Astrocyte (in vitro differentiated cells and primary cell): ENCODE measurements around the gene RMRP. TPM values are rescaled to one million over a fixed set of nuclear protein-coding genes. Genes with fewer than 3 reads are reported as not detected.

Source experiments
- DNase-seq: peaks from one replicate; pipeline ENCODE4 v3.0.0-alpha.2; 2010; ENCODE audit warnings: low read depth
- FAIRE-seq: peaks from 2 replicates; lab custom pipeline; 2011; peaks lifted over from hg19 to GRCh38; lab: Jason Lieb, UNC
- H2AFZ ChIP-seq: 2 replicates; pipeline ENCODE4 v1.6.0; 2012; ENCODE audit warnings: low read depth, low read length, inconsistent platforms
- H3K27ac ChIP-seq: 2 replicates; pipeline ENCODE4 v1.5.1; 2011; ENCODE audit warnings: low read depth, low read length, inconsistent platforms
- H3K27me3 ChIP-seq: 2 replicates; pipeline ENCODE4 v1.6.0; 2011; ENCODE audit warnings: low read length, inconsistent platforms; ENCODE audit not compliant: insufficient read depth
- H3K36me3 ChIP-seq: 2 replicates; pipeline ENCODE4 v1.5.1; 2011; ENCODE audit warnings: low read length, inconsistent platforms; ENCODE audit not compliant: insufficient read depth
- H3K4me1 ChIP-seq: 2 replicates; pipeline ENCODE4 v1.5.1; 2011; ENCODE audit warnings: low read length, inconsistent platforms; ENCODE audit not compliant: insufficient read depth
- H3K4me2 ChIP-seq: 2 replicates; pipeline ENCODE4 v1.6.0; 2012; ENCODE audit warnings: low read length, inconsistent platforms
- H3K4me3 ChIP-seq: 2 replicates; pipeline ENCODE4 v1.5.1; 2011; ENCODE audit warnings: low read depth, mild to moderate bottlenecking, low read length, inconsistent platforms; ENCODE audit not compliant: insufficient read depth
- H3K79me2 ChIP-seq: 2 replicates; pipeline ENCODE4 v1.6.0; 2012; ENCODE audit warnings: mild to moderate bottlenecking, low read length, inconsistent platforms; ENCODE audit not compliant: insufficient read depth
- H3K9ac ChIP-seq: 2 replicates; pipeline ENCODE4 v1.6.0; 2012; ENCODE audit warnings: mild to moderate bottlenecking, low read length, inconsistent platforms
- H3K9me3 ChIP-seq: 2 replicates; pipeline ENCODE4 v1.5.1; 2012; ENCODE audit warnings: low read depth, mild to moderate bottlenecking, low read length, inconsistent platforms; ENCODE audit not compliant: insufficient read depth
- H4K20me1 ChIP-seq: 2 replicates; pipeline ENCODE4 v1.6.0; 2012; ENCODE audit warnings: low read length, inconsistent platforms; ENCODE audit not compliant: insufficient read depth
- H3K27ac Mint-ChIP-seq: one replicate; pipeline ENCODE4 v1.8.0; 2021; ENCODE audit warnings: mild to moderate bottlenecking, mixed read lengths; ENCODE audit not compliant: unreplicated experiment
- H3K27me3 Mint-ChIP-seq: one replicate; pipeline ENCODE4 v1.8.0; 2021; ENCODE audit warnings: low read depth, mixed read lengths; ENCODE audit not compliant: unreplicated experiment
- H3K36me3 Mint-ChIP-seq: one replicate; pipeline ENCODE4 v1.8.0; 2021; ENCODE audit warnings: low read depth, mixed read lengths; ENCODE audit not compliant: unreplicated experiment
- H3K4me1 Mint-ChIP-seq: one replicate; pipeline ENCODE4 v1.8.0; 2021; ENCODE audit warnings: low read depth, mixed read lengths; ENCODE audit not compliant: unreplicated experiment
- H3K4me3 Mint-ChIP-seq: one replicate; pipeline ENCODE4 v1.8.0; 2021; ENCODE audit warnings: mild to moderate bottlenecking, moderate library complexity, mixed read lengths; ENCODE audit not compliant: unreplicated experiment
- H3K9me3 Mint-ChIP-seq: one replicate; pipeline ENCODE4 v1.8.0; 2021; ENCODE audit warnings: mild to moderate bottlenecking, mixed read lengths; ENCODE audit not compliant: unreplicated experiment
- CTCF ChIP-seq: IDR thresholded peaks from 2 replicates; pipeline ENCODE4 v1.5.1; 2011; ENCODE audit warnings: low read depth, mild to moderate bottlenecking, inconsistent platforms, low read length, moderate library complexity; ENCODE audit not compliant: insufficient read depth
- EZH2 ChIP-seq: IDR thresholded peaks from 2 replicates; pipeline ENCODE4 v1.6.1; 2012; ENCODE audit warnings: mild to moderate bottlenecking, low read length, inconsistent platforms; ENCODE audit not compliant: insufficient read depth
- total RNA-seq: library from RNA; stranded (reverse); gene quantifications from 2 replicates; pipeline ENCODE4 v1.2.1, GENCODE V29; 2021

Gene RMRP
- total RNA-seq, 1 donor from 2014 or later: 13,402 TPM

DNA sequence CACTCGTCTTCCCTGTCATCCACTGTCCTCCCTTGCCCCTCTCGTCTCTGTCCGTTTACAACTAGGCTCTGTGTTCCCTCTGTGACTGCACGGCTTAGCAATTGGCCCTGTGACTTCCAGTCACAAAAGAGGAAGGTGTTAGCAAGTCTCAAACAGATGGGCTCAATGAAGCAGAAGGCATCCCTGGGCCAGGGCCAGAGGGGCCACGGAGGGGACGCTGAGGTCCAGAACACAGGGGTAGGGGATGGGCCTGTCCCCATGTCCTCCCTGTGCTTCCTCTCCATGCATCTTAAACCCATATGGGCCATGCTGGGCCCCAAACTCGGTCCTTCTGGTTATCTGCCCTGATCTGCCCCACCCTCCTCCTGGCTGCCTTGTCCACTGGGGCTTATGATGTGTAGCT, 39.5 kb downstream of the RMRP start, which contains the start of gene CD72:
Gene CD72 (minus strand): TSS at position 89 of the 403 bp plus-strand sequence. CDS start 110 bp downstream, outside the sequence.
- H3K9ac ChIP-seq: peak within 1 kb of the TSS; percentile 48
- H3K4me1 ChIP-seq: peaks cover 8% of the 10 kb centered on the region
- peaks cover 34% of the 10 kb centered on the region for H3K27me3 ChIP-seq
- peak within 1 kb of the TSS; percentile 74 for H2AFZ ChIP-seq
- Mint-ChIP-seq H3K27me3 (peaks cover 71% of the 10 kb centered on the region), H3K36me3 (peaks cover 6% of the 10 kb centered on the region), H3K27ac (peak within 1 kb of the TSS; percentile 18), H3K4me1 (peaks cover 4% of the 10 kb centered on the region), H3K9me3 (peaks cover 6% of the 10 kb centered on the region), H3K4me3 (no peak within 1 kb of the TSS)
- DNase-seq (no peak), FAIRE-seq (no peak)
- H3K36me3 ChIP-seq: no peaks in the 10 kb centered on the region
- peak within 1 kb of the TSS; percentile 21 for H3K4me3 ChIP-seq
- peak within 1 kb of the TSS; percentile 82 for H3K4me2 ChIP-seq
- TF ChIP-seq EZH2 (no peak), CTCF (no peak)
- no peak within 1 kb of the TSS for H3K27ac ChIP-seq
- H3K9me3 ChIP-seq: no peaks in the 10 kb centered on the region
- no peaks in the 10 kb centered on the region for H4K20me1 ChIP-seq
- no peaks in the 10 kb centered on the region for H3K79me2 ChIP-seq

DNA sequence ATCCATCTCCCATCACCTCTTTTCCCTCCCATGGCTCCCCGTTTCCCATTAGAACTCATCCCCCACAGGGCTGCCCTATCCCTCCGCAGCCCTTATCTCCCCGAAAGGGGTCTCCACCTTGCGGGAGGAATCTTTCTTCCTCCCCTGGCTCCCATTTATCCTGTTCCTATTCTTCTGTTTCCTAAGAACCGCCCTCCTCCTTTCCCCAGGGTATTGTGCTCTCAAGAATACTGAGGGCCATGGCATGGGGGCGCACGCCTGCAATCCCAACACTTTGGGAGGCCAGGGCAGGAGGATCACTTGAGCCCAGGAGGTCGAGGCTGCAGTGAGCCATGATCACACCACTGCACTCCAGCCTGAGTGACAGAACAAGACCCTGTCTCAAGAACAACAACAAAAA, 40.3 kb downstream of the RMRP start:
- peak overlapping the region; percentile 21 for H3K4me3 ChIP-seq
- DNase-seq (no peak), FAIRE-seq (no peak)
- peaks cover 6% of the 10 kb centered on the region for H3K36me3 Mint-ChIP-seq
- no peak overlapping the region for H3K27ac ChIP-seq
- H3K4me3 Mint-ChIP-seq: no peak overlapping the region
- no peaks in the 10 kb centered on the region for H3K36me3 ChIP-seq
- H2AFZ ChIP-seq: peak overlapping the region; percentile 74
- peak overlapping the region; percentile 18 for H3K27ac Mint-ChIP-seq
- peaks cover 4% of the 10 kb centered on the region for H3K4me1 Mint-ChIP-seq
- H3K4me2 ChIP-seq: peak overlapping the region; percentile 82
- H3K9me3 Mint-ChIP-seq: peaks cover 6% of the 10 kb centered on the region
- no peaks in the 10 kb centered on the region for H4K20me1 ChIP-seq
- H3K9me3 ChIP-seq: no peaks in the 10 kb centered on the region
- no peaks in the 10 kb centered on the region for H3K79me2 ChIP-seq
- peaks cover 34% of the 10 kb centered on the region for H3K27me3 ChIP-seq
- no peak for TF ChIP-seq EZH2
- TF ChIP-seq CTCF: no peak
- H3K9ac ChIP-seq: peak overlapping the region; percentile 48
- peaks cover 78% of the 10 kb centered on the region for H3K27me3 Mint-ChIP-seq
- H3K4me1 ChIP-seq: peaks cover 8% of the 10 kb centered on the region

GRCh38 chr9:35616681-35617459, 40.9 kb downstream of the RMRP start:
- Histone ChIP-seq H2AFZ (peak overlapping the region; percentile 74), H3K9ac (peak overlapping the region; percentile 48), H3K79me2 (no peaks in the 10 kb centered on the region), H3K27ac (no peak overlapping the region), H3K36me3 (no peaks in the 10 kb centered on the region), H3K27me3 (peaks cover 34% of the 10 kb centered on the region), H3K9me3 (no peaks in the 10 kb centered on the region), H3K4me2 (peak overlapping the region; percentile 82), H4K20me1 (no peaks in the 10 kb centered on the region), H3K4me3 (peak overlapping the region; percentile 21), H3K4me1 (peaks cover 8% of the 10 kb centered on the region)
- DNase-seq (peak; percentile 51), FAIRE-seq (no peak)
- H3K27ac Mint-ChIP-seq: peak overlapping the region; percentile 48
- H3K4me3 Mint-ChIP-seq: peak overlapping the region; percentile 60
- peaks cover 6% of the 10 kb centered on the region for H3K9me3 Mint-ChIP-seq
- H3K4me1 Mint-ChIP-seq: peaks cover 4% of the 10 kb centered on the region
- peaks cover 74% of the 10 kb centered on the region for H3K27me3 Mint-ChIP-seq
- H3K36me3 Mint-ChIP-seq: peaks cover 6% of the 10 kb centered on the region
- TF ChIP-seq EZH2 (peak; percentile 55), CTCF (no peak)
